ENCODE results near the gene STK32B. TPM values are rescaled to one million over a fixed set of nuclear protein-coding genes. Genes with fewer than 3 reads are reported as not detected.

Gene STK32B
- total RNA-seq, 4 donors from 2014 or later: 3.0 to 33.8 (median 4.3) TPM

DNA sequence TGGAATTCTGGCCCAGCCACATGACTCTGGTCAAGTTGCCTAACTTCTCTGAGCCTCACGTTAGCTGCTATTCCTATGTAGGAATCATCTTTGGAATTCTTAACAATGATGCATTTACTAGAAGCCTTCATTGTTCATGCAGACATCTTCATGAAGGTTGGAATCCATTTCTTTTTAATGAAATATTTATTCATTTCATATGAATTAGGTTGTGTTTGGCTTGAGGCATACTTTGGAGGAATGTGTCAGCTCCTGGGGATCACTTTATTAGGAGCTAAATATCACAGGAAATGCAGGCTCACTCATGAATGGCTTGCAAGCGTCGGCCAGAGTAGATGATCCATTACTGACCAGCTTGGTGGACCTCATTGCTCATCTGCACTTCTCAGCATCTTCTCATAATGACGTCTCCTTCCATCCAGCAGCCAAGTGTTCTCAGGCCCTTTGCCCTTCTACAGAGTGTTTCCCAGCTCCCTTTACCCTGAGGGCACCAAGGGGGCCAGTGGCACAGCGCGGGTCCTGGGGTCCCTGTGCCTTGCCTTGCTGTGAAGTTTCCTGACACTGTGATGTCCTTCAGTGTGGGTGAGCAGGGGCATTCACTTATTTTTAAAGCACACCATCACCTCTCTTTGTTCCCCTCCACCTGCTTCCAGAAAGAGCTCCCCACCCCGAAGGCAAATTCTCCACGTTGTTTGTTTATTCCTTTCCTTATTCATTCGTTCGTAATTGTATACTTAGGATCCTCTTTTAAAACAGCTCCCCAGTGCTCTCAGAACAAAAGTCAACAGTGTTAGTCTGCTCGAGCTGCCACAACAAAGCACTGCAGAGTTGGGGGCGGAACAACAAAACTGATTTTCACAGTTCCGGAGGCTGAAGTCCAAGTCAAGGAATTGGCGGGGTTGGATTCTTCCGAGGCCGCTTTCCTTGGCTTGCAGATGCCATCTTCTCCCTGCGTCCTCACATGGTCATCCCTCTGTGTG lies 106.8 kb downstream of the STK32B start:
- intact Hi-C loops (cut with DNase I; ENCODE audit: low total_unique reads): no loop called here
- DNase-seq: no peak

DNA sequence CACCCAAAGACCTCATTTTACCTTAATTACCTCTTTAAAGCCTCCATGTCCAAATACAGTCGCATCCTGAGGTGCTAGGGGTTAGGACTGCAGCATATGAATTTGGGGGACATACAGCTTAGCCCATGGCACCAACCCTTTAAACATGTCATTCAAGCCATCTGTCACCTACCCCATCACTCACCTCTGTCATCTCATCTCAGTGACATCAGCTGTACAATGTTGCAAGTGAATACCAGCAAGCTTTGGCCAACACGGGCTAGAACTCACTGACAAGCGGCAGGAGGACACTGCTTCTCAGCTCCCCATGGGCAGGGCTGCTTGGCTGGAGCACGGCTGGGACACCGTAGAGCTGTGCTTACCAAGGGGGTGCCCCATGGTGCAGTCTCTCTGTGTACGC lies 107.5 kb downstream of the STK32B start:
- no peaks in the 10 kb centered on the region for H3K36me3 ChIP-seq
- intact Hi-C loops (cut with DNase I; ENCODE audit: low total_unique reads): no loop called here
- H3K4me1 ChIP-seq: no peaks in the 10 kb centered on the region
- no peak for DNase-seq
- no peaks in the 10 kb centered on the region for H3K9me3 ChIP-seq
- H3K27ac ChIP-seq: no peak overlapping the region
- H3K4me3 ChIP-seq: no peak overlapping the region
- no peaks in the 10 kb centered on the region for H3K27me3 ChIP-seq
- TF ChIP-seq, protein P1, sequence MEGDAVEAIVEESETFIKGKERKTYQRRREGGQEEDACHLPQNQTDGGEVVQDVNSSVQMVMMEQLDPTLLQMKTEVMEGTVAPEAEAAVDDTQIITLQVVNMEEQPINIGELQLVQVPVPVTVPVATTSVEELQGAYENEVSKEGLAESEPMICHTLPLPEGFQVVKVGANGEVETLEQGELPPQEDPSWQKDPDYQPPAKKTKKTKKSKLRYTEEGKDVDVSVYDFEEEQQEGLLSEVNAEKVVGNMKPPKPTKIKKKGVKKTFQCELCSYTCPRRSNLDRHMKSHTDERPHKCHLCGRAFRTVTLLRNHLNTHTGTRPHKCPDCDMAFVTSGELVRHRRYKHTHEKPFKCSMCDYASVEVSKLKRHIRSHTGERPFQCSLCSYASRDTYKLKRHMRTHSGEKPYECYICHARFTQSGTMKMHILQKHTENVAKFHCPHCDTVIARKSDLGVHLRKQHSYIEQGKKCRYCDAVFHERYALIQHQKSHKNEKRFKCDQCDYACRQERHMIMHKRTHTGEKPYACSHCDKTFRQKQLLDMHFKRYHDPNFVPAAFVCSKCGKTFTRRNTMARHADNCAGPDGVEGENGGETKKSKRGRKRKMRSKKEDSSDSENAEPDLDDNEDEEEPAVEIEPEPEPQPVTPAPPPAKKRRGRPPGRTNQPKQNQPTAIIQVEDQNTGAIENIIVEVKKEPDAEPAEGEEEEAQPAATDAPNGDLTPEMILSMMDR (IDR thresholded peaks at IDR 0.05): no peak
- TF ChIP-seq POLR2A (IDR thresholded peaks at IDR 0.05): no peak

More for the DNA sequence above, 106.8 kb downstream of the STK32B start:
- no peaks in the 10 kb centered on the region for H3K27me3 ChIP-seq
- no peak overlapping the region for H3K27ac ChIP-seq
- no peaks in the 10 kb centered on the region for H3K9me3 ChIP-seq
- H3K4me3 ChIP-seq: no peak overlapping the region
- TF ChIP-seq, protein P1 (IDR thresholded peaks at IDR 0.05): no peak
- TF ChIP-seq POLR2A (IDR thresholded peaks at IDR 0.05): no peak
- no peaks in the 10 kb centered on the region for H3K36me3 ChIP-seq
- no peaks in the 10 kb centered on the region for H3K4me1 ChIP-seq

DNA sequence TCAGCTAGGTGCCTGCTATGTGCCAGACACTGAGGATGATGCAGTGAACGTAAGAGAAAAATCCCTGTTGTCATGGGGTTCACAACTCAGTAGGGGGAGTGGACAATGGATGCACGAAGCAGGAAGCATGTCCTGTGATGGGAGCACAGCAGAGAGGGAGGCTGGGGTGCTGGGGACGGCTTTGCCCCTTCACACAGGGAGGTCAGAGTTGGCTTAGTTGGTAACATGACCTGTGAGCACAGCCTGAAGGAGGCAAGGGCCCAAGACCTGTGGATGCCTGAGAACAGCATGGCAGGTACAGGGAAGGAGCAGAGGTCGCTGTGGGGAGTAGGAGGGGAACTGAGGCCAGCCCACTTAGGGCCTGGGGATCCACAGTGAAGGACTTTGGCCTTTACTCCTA lies 109.4 kb downstream of the STK32B start:
- no peaks in the 10 kb centered on the region for H3K27me3 ChIP-seq
- intact Hi-C loops (cut with DNase I; ENCODE audit: low total_unique reads): no loop called here
- TF ChIP-seq POLR2A (IDR thresholded peaks at IDR 0.05): no peak
- TF ChIP-seq, protein P1 (IDR thresholded peaks at IDR 0.05): no peak
- no peak overlapping the region for H3K27ac ChIP-seq
- no peak overlapping the region for H3K4me3 ChIP-seq
- DNase-seq: no peak
- no peaks in the 10 kb centered on the region for H3K4me1 ChIP-seq
- no peaks in the 10 kb centered on the region for H3K36me3 ChIP-seq
- no peaks in the 10 kb centered on the region for H3K9me3 ChIP-seq

DNA sequence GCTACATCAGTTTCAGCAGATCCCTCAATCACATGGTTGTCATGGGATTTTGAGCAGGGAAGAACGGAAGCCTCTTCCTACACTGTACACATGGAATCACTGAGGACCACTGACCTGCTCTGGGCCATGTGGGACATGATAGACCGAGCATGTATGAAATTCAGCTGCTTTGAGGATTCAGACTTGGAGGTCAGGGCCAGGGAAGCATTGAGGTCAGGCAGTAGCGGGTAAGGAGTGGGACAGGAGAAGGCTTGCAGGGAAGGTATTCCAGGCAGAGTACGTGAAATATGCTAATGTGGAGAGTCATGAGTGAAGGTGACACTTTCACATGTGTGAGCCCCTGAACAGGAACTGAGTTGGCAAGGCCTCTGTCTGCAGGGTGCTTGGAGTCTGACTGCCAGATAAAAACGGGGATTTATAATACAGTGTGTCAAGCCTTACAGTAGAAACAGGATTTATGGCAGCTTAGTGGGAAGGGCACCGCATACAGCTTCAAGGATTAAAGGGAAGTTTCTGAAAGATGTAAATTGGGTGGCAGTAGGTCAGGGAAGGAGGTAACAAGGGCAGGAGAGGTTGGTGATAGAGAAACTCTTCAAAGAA lies 111.7 kb downstream of the STK32B start:
- H3K27me3 ChIP-seq: no peaks in the 10 kb centered on the region
- intact Hi-C loops (cut with DNase I; ENCODE audit: low total_unique reads): no loop called here
- H3K4me3 ChIP-seq: no peak overlapping the region
- no peak for TF ChIP-seq POLR2A (IDR thresholded peaks at IDR 0.05)
- H3K36me3 ChIP-seq: no peaks in the 10 kb centered on the region
- H3K27ac ChIP-seq: no peak overlapping the region
- H3K4me1 ChIP-seq: no peaks in the 10 kb centered on the region
- no peaks in the 10 kb centered on the region for H3K9me3 ChIP-seq
- no peak for DNase-seq

DNA sequence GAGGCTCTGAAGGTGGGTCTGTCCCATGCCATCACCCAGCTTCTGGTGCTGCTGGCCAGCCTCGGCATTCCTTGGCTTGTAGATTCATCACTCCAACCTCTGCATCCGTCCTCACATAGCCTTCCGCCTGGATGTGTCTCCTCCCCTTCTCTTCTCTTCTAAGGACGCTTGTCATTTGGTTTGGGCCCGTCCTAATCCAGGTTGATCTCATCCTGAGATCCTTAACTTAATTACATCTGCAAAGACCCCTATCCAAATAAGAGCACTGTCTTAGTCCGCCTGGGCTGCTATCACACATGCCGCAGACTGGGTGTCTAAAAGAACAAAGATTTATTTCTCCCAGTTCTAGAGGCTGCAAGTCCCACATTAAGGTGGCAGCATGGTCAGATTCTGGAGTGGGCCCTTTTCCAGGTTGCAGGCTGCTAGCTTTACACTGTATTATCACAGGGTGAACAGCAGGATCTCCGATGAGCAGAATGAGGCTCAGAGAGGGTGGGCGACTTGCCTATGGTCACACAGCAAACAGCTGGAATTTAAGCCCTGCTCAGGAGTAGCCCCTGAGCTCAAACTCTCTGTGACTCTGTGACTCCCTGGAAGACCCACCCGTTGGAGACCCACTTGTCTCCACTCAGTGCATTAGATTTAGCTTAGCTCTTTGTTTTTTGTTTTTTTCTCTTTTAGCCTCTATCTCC lies 113.1 kb downstream of the STK32B start:
- Histone ChIP-seq H3K27ac (no peak overlapping the region), H3K4me3 (no peak overlapping the region), H3K4me1 (no peaks in the 10 kb centered on the region), H3K9me3 (no peaks in the 10 kb centered on the region), H3K36me3 (no peaks in the 10 kb centered on the region), H3K27me3 (no peaks in the 10 kb centered on the region)
- intact Hi-C loops (cut with DNase I; ENCODE audit: low total_unique reads): no loop called here
- no peak for DNase-seq
- TF ChIP-seq, protein P1 (IDR thresholded peaks at IDR 0.05): no peak
- TF ChIP-seq POLR2A (IDR thresholded peaks at IDR 0.05): no peak
